DND-41 (cell line): ENCODE data around the gene IFITM10.

ENCODE experiments used
- ATAC-seq: fragments of 200-7000 bp; cut with Tn5 transposase; 3 replicates; pipeline ENCODE4 v1.9.1; 2021; ENCODE audit warnings: low read depth; ENCODE audit not compliant: insufficient read depth
- DNase-seq: peaks from one replicate; pipeline ENCODE4 v3.0.0-alpha.2; 2020
- H2AFZ ChIP-seq: 2 replicates; pipeline ENCODE4 v1.6.0; 2012; ENCODE audit warnings: low read depth, low read length
- H3K27ac ChIP-seq: 2 replicates; pipeline ENCODE4 v1.5.1; 2012; ENCODE audit warnings: low read length, inconsistent platforms
- H3K27me3 ChIP-seq: fragments of 200-600 bp; sonication (generic); 2 replicates; pipeline ENCODE4 v1.6.0; 2012; ENCODE audit warnings: low read length, mild to moderate bottlenecking, inconsistent platforms; ENCODE audit not compliant: insufficient read depth, poor library complexity
- H3K36me3 ChIP-seq: 2 replicates; pipeline ENCODE4 v1.5.1; 2012; ENCODE audit warnings: low read length, inconsistent platforms; ENCODE audit not compliant: insufficient read depth
- H3K4me1 ChIP-seq: 2 replicates; pipeline ENCODE4 v1.5.1; 2012; ENCODE audit warnings: mild to moderate bottlenecking, low read length; ENCODE audit not compliant: insufficient read depth
- H3K4me2 ChIP-seq: 2 replicates; pipeline ENCODE4 v1.6.0; 2012; ENCODE audit warnings: mild to moderate bottlenecking, moderate library complexity, low read length, inconsistent platforms; ENCODE audit not compliant: insufficient read depth
- H3K4me3 ChIP-seq, 2 experiments: fragments of 200-600 bp in 1 of 2; shearing (Covaris generic) in 1 of 2; 2 replicates each; pipeline ENCODE4 v1.5.1; 2012 to 2016; ENCODE audit warnings: inconsistent platforms in 2 of 2, low read length in 2 of 2, mild to moderate bottlenecking in 2 of 2, low read depth in 1 of 2, moderate library complexity in 1 of 2
- H3K79me2 ChIP-seq: 2 replicates; pipeline ENCODE4 v1.6.0; 2012; ENCODE audit warnings: low read length, inconsistent platforms; ENCODE audit not compliant: insufficient read depth
- H3K9ac ChIP-seq: 2 replicates; pipeline ENCODE4 v1.6.0; 2012; ENCODE audit warnings: low read depth, mild to moderate bottlenecking, inconsistent platforms, low read length, moderate library complexity
- H3K9me3 ChIP-seq: 2 replicates; pipeline ENCODE4 v1.5.1; 2012; ENCODE audit warnings: low read length, moderate library complexity, mild to moderate bottlenecking, inconsistent platforms; ENCODE audit not compliant: insufficient read depth, severe bottlenecking
- H4K20me1 ChIP-seq: 2 replicates; pipeline ENCODE4 v1.6.0; 2012; ENCODE audit warnings: low read length; ENCODE audit not compliant: insufficient read depth
- CTCF ChIP-seq: IDR thresholded peaks from 2 replicates; pipeline ENCODE4 v1.5.1; 2012; ENCODE audit warnings: borderline replicate concordance, low read length, moderate library complexity, mild to moderate bottlenecking; ENCODE audit not compliant: poor library complexity, severe bottlenecking; ENCODE audit errors: extremely low read depth
- EZH2 ChIP-seq: IDR thresholded peaks from 3 replicates; pipeline ENCODE4 v1.6.1; 2012; ENCODE audit warnings: borderline replicate concordance, low read depth, mild to moderate bottlenecking, moderate library complexity, low read length, inconsistent platforms; ENCODE audit not compliant: severe bottlenecking

IFITM10 gene

DNA sequence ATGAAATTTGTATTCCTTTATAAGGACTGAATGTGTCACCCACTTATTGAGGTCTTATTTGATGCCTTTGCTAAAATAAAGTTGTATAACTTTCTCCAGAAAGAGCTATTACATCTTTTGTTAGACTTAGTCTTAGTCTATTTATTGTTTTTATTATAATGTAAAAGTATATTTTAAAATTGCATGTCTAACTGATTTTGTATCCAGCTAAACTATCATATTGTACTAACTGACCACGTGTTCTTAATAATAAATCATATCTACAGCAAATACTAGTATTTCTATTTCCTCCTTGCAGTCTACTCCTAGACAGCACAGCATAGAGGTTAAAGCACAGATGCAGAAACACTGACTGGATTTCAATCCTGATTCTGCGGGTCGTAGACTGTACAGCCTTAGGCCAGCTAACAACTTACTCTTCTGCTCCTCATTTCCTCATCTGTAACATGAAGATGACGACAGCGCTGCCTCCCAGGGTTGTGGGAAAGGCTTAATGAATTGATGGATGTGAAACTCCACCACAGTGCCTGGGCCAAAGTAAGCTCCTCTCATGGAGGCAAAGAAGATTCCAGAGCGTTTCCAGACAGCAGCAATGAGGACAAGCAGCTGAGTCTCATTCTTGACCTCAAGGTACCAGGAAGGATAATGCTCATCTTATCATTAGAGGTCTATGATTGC lies 13.2 kb downstream of the IFITM10 start:
- H3K36me3 ChIP-seq = no peaks in the 10 kb centered on the region
- H3K27ac ChIP-seq = no peak overlapping the region
- no peaks in the 10 kb centered on the region for H4K20me1 ChIP-seq
- no peaks in the 10 kb centered on the region for H3K27me3 ChIP-seq
- DNase-seq (no peak), ATAC-seq (no peak)
- TF ChIP-seq CTCF = no peak
- TF ChIP-seq EZH2 = no peak
- no peak overlapping the region for H3K4me2 ChIP-seq
- peaks cover 18% of the 10 kb centered on the region for H3K4me1 ChIP-seq
- no peak overlapping the region for H3K4me3 ChIP-seq
- H3K9ac ChIP-seq = no peak overlapping the region
- H2AFZ ChIP-seq = no peak overlapping the region
- H3K79me2 ChIP-seq = no peaks in the 10 kb centered on the region
- H3K9me3 ChIP-seq = peaks cover 19% of the 10 kb centered on the region

DNA sequence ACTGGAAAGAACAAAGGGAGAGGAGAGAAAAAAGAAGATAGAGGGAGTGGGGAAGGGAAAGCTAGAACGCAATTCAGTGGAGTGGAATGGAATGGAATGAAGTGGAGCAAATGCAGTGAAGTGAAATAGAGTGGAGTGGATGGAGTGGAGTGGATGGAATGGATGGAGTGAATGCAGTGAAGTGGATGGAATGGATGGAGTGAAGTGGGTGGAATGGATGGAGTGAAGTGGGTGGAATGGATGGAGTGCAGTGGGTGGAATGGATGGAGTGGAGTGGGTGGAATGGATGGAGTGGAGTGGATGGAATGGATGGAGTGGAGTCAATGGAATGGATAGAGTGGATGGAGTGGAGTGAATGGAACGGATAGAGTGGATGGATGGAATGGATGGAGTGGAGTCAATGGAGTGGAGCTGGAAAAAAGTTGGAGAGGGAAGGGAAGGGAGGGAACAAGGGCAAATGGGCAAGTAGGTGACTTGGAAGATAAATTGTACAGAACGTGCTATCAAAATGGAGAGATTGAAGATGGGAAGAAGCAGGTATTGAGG lies 13.9 kb downstream of the IFITM10 start:
- Histone ChIP-seq H2AFZ (no peak overlapping the region), H3K79me2 (no peaks in the 10 kb centered on the region), H3K9ac (no peak overlapping the region), H3K36me3 (no peaks in the 10 kb centered on the region), H3K4me1 (peaks cover 25% of the 10 kb centered on the region), H4K20me1 (no peaks in the 10 kb centered on the region), H3K4me2 (no peak overlapping the region), H3K27ac (no peak overlapping the region), H3K27me3 (no peaks in the 10 kb centered on the region), H3K4me3 (no peak overlapping the region), H3K9me3 (peaks cover 19% of the 10 kb centered on the region)
- TF ChIP-seq CTCF (no peak), EZH2 (no peak)
- DNase-seq (no peak), ATAC-seq (no peak)

DNA sequence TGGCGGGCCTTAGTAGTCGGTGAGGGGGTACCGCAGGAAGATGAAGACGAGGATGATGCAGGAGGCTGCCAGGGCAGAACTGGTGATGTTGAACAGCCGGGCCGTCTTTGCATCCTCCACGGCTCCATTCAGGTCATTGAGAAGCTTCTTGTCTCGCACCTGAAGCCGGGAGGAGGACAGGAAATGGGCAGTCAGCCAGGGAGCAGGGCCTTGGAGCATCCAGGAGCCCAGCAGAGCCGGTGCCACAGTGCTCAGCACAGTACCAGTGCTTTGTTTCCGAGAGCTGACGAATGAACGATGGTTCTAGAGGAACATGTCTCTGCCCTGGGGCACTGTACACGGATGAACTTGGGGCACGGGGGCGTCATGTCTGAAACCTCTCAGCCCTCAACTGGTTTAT lies 15.1 kb downstream of the IFITM10 start:
- no peak overlapping the region for H3K4me3 ChIP-seq
- H2AFZ ChIP-seq = no peak overlapping the region
- ATAC-seq (no peak), DNase-seq (no peak)
- H3K9me3 ChIP-seq = peaks cover 19% of the 10 kb centered on the region
- no peaks in the 10 kb centered on the region for H3K27me3 ChIP-seq
- peaks cover 38% of the 10 kb centered on the region for H3K4me1 ChIP-seq
- TF ChIP-seq EZH2 (no peak), CTCF (no peak)
- H3K79me2 ChIP-seq = no peaks in the 10 kb centered on the region; the same call in 1 of the 2 replicates
- H3K36me3 ChIP-seq = no peaks in the 10 kb centered on the region
- no peak overlapping the region for H3K4me2 ChIP-seq
- H3K27ac ChIP-seq = no peak overlapping the region; the same call in 1 of the 2 replicates
- no peak overlapping the region for H3K9ac ChIP-seq
- no peaks in the 10 kb centered on the region for H4K20me1 ChIP-seq
